OCI-LY3 (cell line): Measurements from ENCODE around the gene DENND1A.

Source experiments
- H2AFZ ChIP-seq: fragments of 200-600, 300-600 bp; shearing (Covaris generic); 2 replicates; pipeline ENCODE4 v1.6.0; 2014; ENCODE audit warnings: antibody characterized with exemption, low read depth, low read length
- H3K27ac ChIP-seq: fragments of 200-600, 300-600 bp; sonication (generic); 2 replicates; pipeline ENCODE4 v1.5.1; 2014; ENCODE audit warnings: mild to moderate bottlenecking, low read length, moderate library complexity, mixed read lengths
- H3K27me3 ChIP-seq: fragments of 200-600, 300-600 bp; sonication (generic); 2 replicates; pipeline ENCODE4 v1.6.1; 2014; ENCODE audit warnings: low read depth, low read length, mixed read lengths
- H3K36me3 ChIP-seq: fragments of 200-600, 300-600 bp; sonication (generic); replicated peaks from 2 replicates; pipeline ENCODE3; 2014; ENCODE audit warnings: low read depth, low read length, mixed read lengths
- H3K4me1 ChIP-seq: fragments of 300-600, 200-600 bp; sonication (generic); 2 replicates; pipeline ENCODE4 v1.6.1; 2014; ENCODE audit warnings: low read length, mixed read lengths
- H3K4me2 ChIP-seq: fragments of 200-600, 300-600 bp; sonication (generic); 2 replicates; pipeline ENCODE4 v1.6.1; 2014; ENCODE audit warnings: low read length, mixed read lengths
- H3K4me3 ChIP-seq: fragments of 300-600, 200-600 bp; sonication (generic); 2 replicates; pipeline ENCODE4 v1.5.1; 2014; ENCODE audit warnings: antibody characterized with exemption, mild to moderate bottlenecking, low read length, moderate library complexity
- H3K79me2 ChIP-seq: fragments of 300-600, 200-600 bp; shearing (Covaris generic); 2 replicates; pipeline ENCODE4 v1.6.1; 2014; ENCODE audit warnings: mild to moderate bottlenecking, low read length, mixed read lengths
- H3K9ac ChIP-seq: fragments of 300-600, 200-600 bp; shearing (Covaris generic); 2 replicates; pipeline ENCODE4 v1.6.0; 2014; ENCODE audit warnings: mild to moderate bottlenecking, low read length, moderate library complexity
- H3K9me3 ChIP-seq: fragments of 200-600, 300-600 bp; shearing (Covaris generic); 2 replicates; pipeline ENCODE4 v1.6.1; 2014; ENCODE audit warnings: low read length, mixed read lengths; ENCODE audit not compliant: insufficient read depth
- H4K20me1 ChIP-seq: fragments of 200-600, 300-600 bp; sonication (generic); 2 replicates; pipeline ENCODE4 v1.6.1; 2016; ENCODE audit warnings: low read length, mixed read lengths; ENCODE audit not compliant: insufficient read depth
- EZH2phosphoT487 ChIP-seq: fragments of 200-600 bp; shearing (Covaris generic); IDR thresholded peaks from 2 replicates; pipeline ENCODE4 v1.6.1; 2018; ENCODE audit warnings: antibody characterized with exemption, mixed run types, low read depth
- TF ChIP-seq, protein P1 (sequence below): fragments of 200-600, 300-600 bp; sonication (generic); IDR thresholded peaks from 2 replicates; pipeline ENCODE4 v1.5.1; 2014; ENCODE audit warnings: antibody characterized with exemption, low read length, low read depth

DENND1A gene

DNA sequence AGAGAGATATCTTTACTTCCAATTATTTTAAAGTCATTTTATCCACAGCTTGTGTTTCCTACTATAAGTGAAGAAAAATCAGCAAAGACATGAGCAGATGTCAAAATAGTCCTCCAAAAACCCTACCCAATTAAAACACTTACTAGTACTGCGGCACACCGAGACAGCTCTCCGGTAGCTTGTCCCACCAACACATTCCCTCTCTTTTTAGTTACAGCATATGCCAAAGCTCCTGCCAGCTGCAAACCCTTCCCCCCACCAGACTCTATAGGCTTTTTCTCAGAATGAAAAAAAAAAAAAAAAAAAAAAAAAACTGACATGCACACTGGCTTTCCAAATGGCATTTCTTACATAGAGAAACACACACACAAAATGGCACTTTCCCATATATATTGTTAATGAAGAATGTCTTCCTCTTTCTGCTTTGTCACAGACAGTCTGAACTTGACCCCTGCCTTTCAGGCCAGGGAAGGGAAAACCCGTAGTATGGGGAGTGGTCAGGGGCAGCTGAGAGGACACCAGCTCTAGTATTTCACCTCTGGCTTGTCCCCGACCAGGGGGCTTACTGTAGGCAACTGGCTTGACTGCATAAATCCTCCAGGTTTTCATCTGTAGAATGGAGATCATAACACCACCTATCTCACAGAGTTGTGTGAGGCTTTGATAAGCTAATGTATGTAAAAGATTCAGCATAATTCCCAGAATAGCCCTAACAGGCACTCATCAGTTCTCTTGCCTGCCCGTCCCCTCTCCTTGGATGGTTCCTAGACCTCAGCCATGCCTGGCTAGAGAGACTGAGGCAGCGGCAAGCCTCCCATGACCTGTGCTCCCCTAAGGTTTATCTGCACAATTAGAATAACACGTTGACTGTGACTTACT is 340.3 kb downstream of the DENND1A start:
- Histone ChIP-seq H3K9ac (no peak overlapping the region), H3K9me3 (no peaks in the 10 kb centered on the region), H3K79me2 (no peaks in the 10 kb centered on the region), H4K20me1 (no peaks in the 10 kb centered on the region; the same call in 1 of the 2 replicates), H3K36me3 (no peaks in the 10 kb centered on the region), H3K27me3 (no peaks in the 10 kb centered on the region), H2AFZ (no peak overlapping the region), H3K27ac (no peak overlapping the region), H3K4me3 (no peak overlapping the region), H3K4me1 (no peaks in the 10 kb centered on the region), H3K4me2 (no peak overlapping the region)
- TF ChIP-seq, protein P1, sequence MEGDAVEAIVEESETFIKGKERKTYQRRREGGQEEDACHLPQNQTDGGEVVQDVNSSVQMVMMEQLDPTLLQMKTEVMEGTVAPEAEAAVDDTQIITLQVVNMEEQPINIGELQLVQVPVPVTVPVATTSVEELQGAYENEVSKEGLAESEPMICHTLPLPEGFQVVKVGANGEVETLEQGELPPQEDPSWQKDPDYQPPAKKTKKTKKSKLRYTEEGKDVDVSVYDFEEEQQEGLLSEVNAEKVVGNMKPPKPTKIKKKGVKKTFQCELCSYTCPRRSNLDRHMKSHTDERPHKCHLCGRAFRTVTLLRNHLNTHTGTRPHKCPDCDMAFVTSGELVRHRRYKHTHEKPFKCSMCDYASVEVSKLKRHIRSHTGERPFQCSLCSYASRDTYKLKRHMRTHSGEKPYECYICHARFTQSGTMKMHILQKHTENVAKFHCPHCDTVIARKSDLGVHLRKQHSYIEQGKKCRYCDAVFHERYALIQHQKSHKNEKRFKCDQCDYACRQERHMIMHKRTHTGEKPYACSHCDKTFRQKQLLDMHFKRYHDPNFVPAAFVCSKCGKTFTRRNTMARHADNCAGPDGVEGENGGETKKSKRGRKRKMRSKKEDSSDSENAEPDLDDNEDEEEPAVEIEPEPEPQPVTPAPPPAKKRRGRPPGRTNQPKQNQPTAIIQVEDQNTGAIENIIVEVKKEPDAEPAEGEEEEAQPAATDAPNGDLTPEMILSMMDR = no peak
- TF ChIP-seq EZH2phosphoT487 = no peak

DNA sequence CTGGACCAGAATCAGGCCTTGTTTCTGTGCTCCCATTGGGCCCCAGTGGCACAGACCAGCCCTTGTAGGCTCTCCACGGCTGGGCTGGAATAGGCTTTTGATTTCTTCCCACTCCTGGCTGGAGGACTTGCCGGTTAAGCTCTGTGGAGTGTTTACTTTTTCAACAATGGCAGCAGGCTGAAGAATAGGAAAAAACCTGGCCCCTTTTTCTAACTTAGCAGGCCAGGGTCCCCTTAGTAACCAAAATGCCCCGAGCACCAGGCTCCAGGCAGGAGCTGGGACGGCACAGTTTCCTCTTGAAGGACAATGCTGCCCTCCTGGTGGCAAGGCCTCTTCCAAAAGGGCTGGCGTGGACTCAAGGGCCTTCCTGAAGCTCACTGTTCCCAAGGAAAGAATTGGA is 343.7 kb downstream of the DENND1A start:
- Histone ChIP-seq H3K4me1 (no peaks in the 10 kb centered on the region), H2AFZ (no peak overlapping the region), H3K4me2 (no peak overlapping the region), H3K9ac (no peak overlapping the region), H3K4me3 (no peak overlapping the region), H3K27me3 (no peaks in the 10 kb centered on the region), H3K36me3 (peaks cover 4% of the 10 kb centered on the region), H3K9me3 (no peaks in the 10 kb centered on the region), H3K79me2 (no peaks in the 10 kb centered on the region), H3K27ac (no peak overlapping the region), H4K20me1 (no peaks in the 10 kb centered on the region)
- TF ChIP-seq, protein P1 = no peak
- TF ChIP-seq EZH2phosphoT487 = no peak

DNA sequence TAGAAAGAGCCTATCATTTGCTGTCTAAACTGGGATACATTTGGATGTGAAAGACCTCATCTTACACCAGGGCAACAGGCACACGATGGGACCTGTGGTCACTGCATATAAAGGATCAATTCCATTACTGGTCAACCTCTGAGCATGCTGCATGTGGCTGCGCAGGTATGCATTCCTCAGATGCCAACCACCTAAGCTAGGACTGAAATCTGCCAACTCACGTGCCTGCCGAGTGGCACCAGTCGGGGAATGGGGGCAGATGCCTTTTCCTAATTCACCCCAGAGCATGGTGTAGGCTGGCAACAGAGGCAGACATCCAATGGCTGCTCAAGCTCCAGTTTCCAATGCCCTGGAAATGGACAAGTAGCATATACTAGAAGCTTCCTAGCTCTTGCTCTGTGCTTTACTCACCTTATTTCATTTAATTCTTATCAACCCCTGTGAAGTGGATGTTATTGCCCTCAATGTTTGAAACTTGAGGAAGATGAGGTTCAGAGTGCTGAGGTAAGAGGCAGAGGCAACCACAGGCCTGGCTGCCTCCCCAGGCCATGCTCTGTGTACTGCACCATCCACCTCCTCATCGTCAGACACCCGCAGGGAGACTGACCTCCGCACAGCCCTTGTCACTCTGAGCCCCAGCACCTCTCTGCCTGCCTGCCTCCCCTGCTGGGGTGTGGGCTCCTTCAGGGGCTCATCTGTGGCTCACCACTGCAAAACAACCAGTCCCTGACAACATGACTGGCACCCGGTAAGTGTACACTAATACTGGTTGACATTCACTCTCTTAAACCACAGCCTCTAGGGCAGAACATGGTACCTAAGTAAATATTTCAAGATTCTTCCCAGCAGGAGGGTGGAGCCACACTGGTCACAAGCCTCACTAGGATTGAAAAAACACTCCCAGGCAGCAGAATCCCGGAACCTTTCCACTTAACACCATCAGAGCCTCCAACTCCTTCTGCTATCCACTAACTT is 345.4 kb downstream of the DENND1A start:
- no peak overlapping the region for H3K4me3 ChIP-seq
- H4K20me1 ChIP-seq = no peaks in the 10 kb centered on the region
- no peak overlapping the region for H3K4me2 ChIP-seq
- no peaks in the 10 kb centered on the region for H3K9me3 ChIP-seq
- no peaks in the 10 kb centered on the region for H3K27me3 ChIP-seq
- H2AFZ ChIP-seq = no peak overlapping the region
- H3K27ac ChIP-seq = no peak overlapping the region
- no peak for TF ChIP-seq EZH2phosphoT487
- TF ChIP-seq, protein P1 = no peak
- no peak overlapping the region for H3K9ac ChIP-seq
- peaks cover 12% of the 10 kb centered on the region for H3K36me3 ChIP-seq
- H3K79me2 ChIP-seq = no peaks in the 10 kb centered on the region
- no peaks in the 10 kb centered on the region for H3K4me1 ChIP-seq

DNA sequence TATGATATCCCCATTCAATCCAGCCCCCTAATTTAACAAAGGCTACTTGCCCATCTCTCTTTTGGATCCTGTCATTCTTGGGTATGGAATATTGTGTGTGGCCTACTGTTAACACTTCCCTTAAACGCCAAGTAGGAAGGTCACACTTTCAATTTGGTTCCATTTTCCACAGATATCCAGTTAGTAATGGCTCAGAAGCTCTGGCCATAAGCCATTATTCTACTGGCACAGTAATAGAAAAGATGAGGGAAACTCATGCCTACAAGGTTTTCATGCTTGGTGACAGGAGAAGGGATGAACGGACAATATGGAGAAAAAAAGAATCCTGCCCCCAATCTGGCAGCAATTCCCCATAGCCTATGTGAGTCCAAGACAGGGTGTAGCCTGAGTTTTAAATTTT is 346.3 kb downstream of the DENND1A start:
- TF ChIP-seq EZH2phosphoT487 = no peak
- TF ChIP-seq, protein P1 = no peak
- H3K36me3 ChIP-seq = peaks cover 17% of the 10 kb centered on the region

More for the DNA sequence above, 346.3 kb downstream of the DENND1A start:
- Histone ChIP-seq H4K20me1 (no peaks in the 10 kb centered on the region), H3K27ac (no peak overlapping the region), H3K9me3 (no peaks in the 10 kb centered on the region), H2AFZ (no peak overlapping the region), H3K4me3 (no peak overlapping the region), H3K79me2 (no peaks in the 10 kb centered on the region), H3K4me1 (no peaks in the 10 kb centered on the region), H3K27me3 (no peaks in the 10 kb centered on the region), H3K9ac (no peak overlapping the region), H3K4me2 (no peak overlapping the region)
